IPS-18c (cell line): ENCODE results near the gene LRRFIP1.

Experiments
- H3K4me3 ChIP-seq: 2 replicates; pipeline ENCODE4 v1.7.0; 2013; ENCODE audit warnings: low read depth, mild to moderate bottlenecking, low read length, moderate library complexity; ENCODE audit not compliant: insufficient read depth
- H3K9me3 ChIP-seq: one replicate; pipeline ENCODE4 v1.6.1; 2013; ENCODE audit warnings: mild to moderate bottlenecking, low read length, moderate library complexity; ENCODE audit not compliant: control insufficient read depth, insufficient read depth

Gene LRRFIP1

GRCh38 chr2:237824085-237824484 lies 196.7 kb downstream of the LRRFIP1 start:
- no peaks in the 10 kb centered on the region for H3K9me3 ChIP-seq
- H3K4me3 ChIP-seq = no peak overlapping the region

GRCh38 chr2:237827421-237827987 lies 200.1 kb downstream of the LRRFIP1 start:
- Histone ChIP-seq H3K4me3 (no peak overlapping the region), H3K9me3 (no peaks in the 10 kb centered on the region)
